Mucosa of rectum (tissue), 2 donors: ENCODE measurements around the gene FST.

Experiments
- H3K27ac ChIP-seq, 2 donors: one replicate each; pipeline ENCODE4 v1.7.0; 2013; ENCODE audit warnings: inconsistent platforms in 2 of 2, low read depth in 2 of 2, low read length in 2 of 2
- H3K27me3 ChIP-seq, 2 donors: one replicate each; pipeline ENCODE4 v1.7.0; 2013; ENCODE audit warnings: low read length in 2 of 2; ENCODE audit not compliant: control insufficient read depth in 2 of 2, insufficient read depth in 2 of 2
- H3K36me3 ChIP-seq, 2 donors: one replicate each; pipeline ENCODE4 v1.7.0; 2013; ENCODE audit warnings: low read length in 2 of 2; ENCODE audit not compliant: control insufficient read depth in 2 of 2, insufficient read depth in 2 of 2
- H3K4me1 ChIP-seq, 2 donors: one replicate each; pipeline ENCODE4 v1.7.0; 2013; ENCODE audit warnings: low read length in 2 of 2, mild to moderate bottlenecking in 1 of 2; ENCODE audit not compliant: control insufficient read depth in 2 of 2, insufficient read depth in 2 of 2
- H3K4me3 ChIP-seq, 2 donors: one replicate each; pipeline ENCODE4 v1.7.0; 2013; ENCODE audit warnings: low read length in 2 of 2
- H3K9ac ChIP-seq, 2 donors: one replicate each; pipeline ENCODE4 v1.7.0; 2013; ENCODE audit warnings: low read length in 2 of 2, low read depth in 1 of 2, mild to moderate bottlenecking in 1 of 2
- H3K9me3 ChIP-seq, 2 donors: one replicate each; pipeline ENCODE4 v1.7.0; 2013; ENCODE audit warnings: low read length in 2 of 2; ENCODE audit not compliant: control insufficient read depth in 2 of 2
- donor health status: healthy.
- donor health status: Normal muscosa, but diverticular disease.

FST gene

DNA sequence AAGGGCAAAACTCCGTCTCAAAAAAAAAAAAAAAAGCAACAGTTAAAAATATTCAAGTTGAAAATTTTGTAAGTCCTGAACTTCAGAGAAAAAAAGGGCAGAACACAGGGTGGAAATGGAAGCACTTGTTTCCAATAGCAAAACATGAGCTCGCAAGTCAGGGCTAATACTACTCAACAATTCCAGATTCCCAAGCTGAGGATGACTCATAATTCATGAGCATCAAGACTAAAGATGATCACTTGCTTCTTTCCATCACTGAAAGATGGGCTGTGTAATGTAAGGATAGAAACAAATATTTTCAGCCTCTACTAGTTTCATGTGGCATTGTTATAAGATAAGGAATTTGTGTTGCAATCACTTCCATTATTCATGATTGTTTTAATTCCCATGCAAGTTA, 33.5 kb upstream of the FST start:
- Histone ChIP-seq H3K4me1 (no peaks in the 10 kb centered on the region), H3K9me3 (no peaks in the 10 kb centered on the region), H3K9ac (no peak overlapping the region), H3K27ac (no peak overlapping the region), H3K4me3 (no peak overlapping the region), H3K27me3 (no peaks in the 10 kb centered on the region), H3K36me3 (no peaks in the 10 kb centered on the region)

DNA sequence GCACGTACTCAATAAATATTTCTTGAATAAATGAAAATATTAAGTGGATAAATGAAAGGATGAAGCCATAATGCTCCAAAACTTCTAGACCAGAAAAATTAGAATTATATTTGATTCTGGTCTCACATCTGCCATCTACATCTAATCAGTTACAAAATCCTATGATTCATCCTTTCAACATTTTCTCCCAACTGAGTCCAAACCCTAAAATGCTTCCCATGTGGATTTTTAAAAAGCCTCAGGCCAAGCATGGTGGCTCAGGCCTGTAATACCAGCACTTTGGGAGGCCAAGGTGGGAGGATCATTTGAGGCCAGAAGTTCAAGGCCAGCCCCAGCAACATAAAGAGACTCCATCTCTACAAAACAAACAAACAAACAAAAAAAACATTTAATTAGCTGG, 31.6 kb upstream of the FST start:
- H3K27me3 ChIP-seq: no peaks in the 10 kb centered on the region

DNA sequence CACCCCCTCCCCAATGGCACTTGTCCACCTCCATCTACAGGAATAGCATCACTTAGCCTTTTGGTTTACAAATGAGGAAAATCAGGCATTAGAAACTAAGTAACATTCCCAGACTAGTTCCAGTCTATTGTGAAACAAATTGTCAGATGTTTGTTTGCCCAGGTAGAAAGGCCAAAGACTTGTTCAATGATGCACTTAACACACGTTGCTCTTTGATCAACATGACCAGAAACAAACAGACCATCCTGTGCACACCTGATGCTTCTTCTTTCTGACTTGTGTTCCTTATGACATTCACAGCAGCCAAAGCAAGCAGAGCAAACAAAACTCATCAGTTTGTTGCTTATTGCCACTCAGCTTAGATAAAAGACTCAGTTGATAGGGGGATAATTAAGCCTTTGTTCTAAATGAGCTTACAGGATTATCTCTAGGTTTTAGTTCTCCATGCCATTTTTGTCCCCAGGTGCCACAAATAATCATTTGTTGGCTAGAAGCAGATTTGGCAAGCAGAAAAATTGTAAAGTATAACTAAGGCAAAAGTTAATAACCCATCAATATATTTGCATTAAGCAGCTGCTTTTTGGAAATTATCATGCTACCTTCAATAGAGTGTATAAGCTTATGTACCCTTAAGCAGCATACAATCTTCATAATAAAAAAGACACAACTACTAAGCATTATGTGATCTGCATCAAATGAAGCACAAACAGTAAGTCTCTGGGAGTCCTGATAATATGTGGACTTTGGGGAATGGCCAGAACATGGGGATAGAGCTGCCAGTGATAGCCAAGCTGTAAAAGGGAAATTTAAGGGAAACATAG, 26.3 kb upstream of the FST start:
- Histone ChIP-seq H3K9ac (no peak overlapping the region), H3K4me3 (no peak overlapping the region), H3K27me3 (no peaks in the 10 kb centered on the region), H3K9me3 (no peaks in the 10 kb centered on the region), H3K27ac (no peak overlapping the region), H3K36me3 (no peaks in the 10 kb centered on the region), H3K4me1 (no peaks in the 10 kb centered on the region)

More for the DNA sequence above, 31.6 kb upstream of the FST start:
- H3K4me3 ChIP-seq: no peak overlapping the region
- H3K9ac ChIP-seq: no peak overlapping the region
- H3K27ac ChIP-seq: no peak overlapping the region
- H3K4me1 ChIP-seq: no peaks in the 10 kb centered on the region
- H3K36me3 ChIP-seq: no peaks in the 10 kb centered on the region
- no peaks in the 10 kb centered on the region for H3K9me3 ChIP-seq

DNA sequence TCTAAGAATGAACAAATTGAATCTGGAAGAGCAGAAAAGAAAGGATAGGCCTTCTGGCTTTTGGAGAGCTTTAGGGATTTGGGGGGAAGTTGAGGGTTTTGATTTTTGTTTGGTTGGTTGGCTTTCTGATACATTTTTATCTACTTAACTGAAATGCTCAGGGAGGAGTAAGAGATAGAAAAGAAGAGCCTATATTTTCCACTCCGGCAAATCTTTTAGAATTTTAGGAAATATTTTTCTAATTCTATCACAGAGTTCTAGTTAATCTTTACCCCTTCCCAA, 25.8 kb upstream of the FST start:
- Histone ChIP-seq H3K27me3 (no peaks in the 10 kb centered on the region), H3K9ac (no peak overlapping the region), H3K36me3 (no peaks in the 10 kb centered on the region), H3K4me1 (no peaks in the 10 kb centered on the region), H3K4me3 (no peak overlapping the region), H3K27ac (no peak overlapping the region), H3K9me3 (no peaks in the 10 kb centered on the region)

DNA sequence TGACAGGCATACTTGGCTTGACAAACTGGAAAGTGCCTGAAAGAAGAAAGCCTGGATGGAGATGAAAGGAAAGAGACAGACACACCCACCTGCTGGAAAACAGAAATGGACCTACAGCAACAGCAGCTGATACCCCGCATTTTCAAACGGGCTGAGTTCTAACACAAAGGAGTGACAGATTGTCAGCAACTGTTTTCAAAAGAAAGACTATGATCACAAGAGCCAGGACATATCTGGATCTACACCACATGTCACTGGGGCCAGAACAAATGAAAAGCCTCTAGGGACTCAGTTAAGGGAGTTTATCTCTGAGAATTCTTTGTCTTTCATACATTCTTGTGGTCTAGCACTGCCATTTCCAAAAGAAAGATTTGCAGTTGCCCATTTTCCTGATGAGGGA, 24.1 kb upstream of the FST start:
- Histone ChIP-seq H3K9me3 (no peaks in the 10 kb centered on the region), H3K27ac (no peak overlapping the region), H3K27me3 (no peaks in the 10 kb centered on the region), H3K4me3 (no peak overlapping the region), H3K9ac (no peak overlapping the region), H3K4me1 (no peaks in the 10 kb centered on the region), H3K36me3 (no peaks in the 10 kb centered on the region)

DNA sequence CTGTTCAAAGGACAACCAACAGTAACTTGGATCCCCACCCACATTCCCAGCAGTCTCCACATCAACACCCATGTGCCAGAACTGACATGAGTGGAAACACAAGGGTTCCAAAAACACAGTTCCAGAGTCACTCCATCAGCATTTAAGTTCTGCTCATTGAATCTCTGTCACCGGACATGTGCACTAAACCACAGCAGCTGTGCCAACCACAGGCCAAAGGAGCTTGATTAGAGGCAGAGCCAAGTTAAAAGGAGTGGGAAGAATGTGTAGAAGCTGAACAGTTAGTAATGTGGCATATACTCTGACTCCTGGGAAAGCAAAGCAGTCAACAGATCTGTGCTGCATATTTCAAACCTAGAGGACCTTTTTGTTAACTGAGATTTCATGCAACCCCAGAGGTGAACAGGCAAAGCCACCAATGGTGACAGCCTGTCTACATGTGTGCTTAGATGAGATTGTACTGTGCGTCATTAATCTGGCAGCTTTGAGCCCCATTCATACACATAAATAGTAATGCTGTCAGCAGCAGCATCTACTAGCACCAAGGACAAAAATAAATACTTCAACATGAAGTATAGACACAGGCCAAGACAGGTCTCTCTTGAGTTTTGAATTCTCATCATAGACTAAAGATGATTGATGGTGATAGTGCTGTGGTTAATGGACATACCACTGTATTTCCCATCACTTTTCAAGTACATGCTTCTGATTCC, 16.4 kb upstream of the FST start:
- no peaks in the 10 kb centered on the region for H3K27me3 ChIP-seq
- no peak overlapping the region for H3K27ac ChIP-seq
- H3K9ac ChIP-seq: no peak overlapping the region
- no peaks in the 10 kb centered on the region for H3K36me3 ChIP-seq
- H3K4me1 ChIP-seq: no peaks in the 10 kb centered on the region
- H3K9me3 ChIP-seq: no peaks in the 10 kb centered on the region
- no peak overlapping the region for H3K4me3 ChIP-seq

DNA sequence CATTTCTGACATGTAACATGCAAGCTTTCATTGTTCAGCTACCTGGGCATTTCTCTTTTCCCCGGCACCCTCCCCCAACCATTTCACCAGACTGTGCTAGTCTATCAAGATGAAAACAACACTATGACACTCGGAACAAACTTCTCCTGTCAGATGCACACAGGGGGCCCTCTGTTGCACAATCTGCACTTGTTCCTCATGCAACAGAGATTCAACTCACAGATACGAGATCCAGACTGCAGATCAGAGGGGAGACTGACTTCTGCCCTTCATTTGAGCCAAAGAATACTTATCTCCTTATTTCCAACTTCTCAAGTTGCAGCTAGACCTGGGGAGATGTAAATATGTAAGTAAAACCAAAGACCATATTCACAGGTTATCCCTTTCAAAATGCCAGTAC, 15.7 kb upstream of the FST start:
- no peaks in the 10 kb centered on the region for H3K27me3 ChIP-seq
- no peaks in the 10 kb centered on the region for H3K9me3 ChIP-seq
- no peak overlapping the region for H3K27ac ChIP-seq
- H3K9ac ChIP-seq: no peak overlapping the region
- H3K4me3 ChIP-seq: no peak overlapping the region
- no peaks in the 10 kb centered on the region for H3K4me1 ChIP-seq
- H3K36me3 ChIP-seq: no peaks in the 10 kb centered on the region

DNA sequence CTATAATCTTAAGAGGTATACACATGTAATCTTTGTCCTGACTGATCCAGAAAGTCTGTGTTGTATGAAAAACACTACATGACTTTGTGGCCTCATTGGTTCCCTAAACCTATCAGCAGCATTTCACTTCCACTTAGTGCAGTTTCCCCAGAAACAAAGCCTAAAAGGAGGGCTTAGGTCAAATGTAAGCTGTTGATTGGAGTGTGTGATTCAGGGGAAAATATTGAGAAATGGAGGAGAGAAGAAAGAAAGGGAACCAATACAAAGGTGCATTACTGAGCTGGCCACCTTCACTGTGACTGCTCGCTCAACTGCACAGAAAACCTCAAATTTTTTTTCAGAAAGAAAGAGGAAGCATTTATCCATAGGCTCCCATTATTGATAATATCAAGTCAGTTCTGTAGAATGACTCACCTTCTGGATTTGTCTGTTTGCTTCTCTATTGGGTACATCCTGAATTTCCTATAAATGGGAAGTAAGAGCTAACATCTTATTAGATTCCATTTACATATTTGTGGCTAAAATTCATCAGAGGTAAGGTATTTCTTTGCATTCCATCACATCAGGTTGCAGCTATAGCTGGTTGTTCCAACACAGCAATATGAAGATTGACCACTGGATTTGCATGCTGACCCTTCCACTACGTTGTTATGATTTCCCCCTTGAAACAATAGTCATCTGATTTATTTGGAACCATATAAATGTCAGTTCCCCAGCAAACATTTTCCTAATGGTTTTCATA, 10.3 kb upstream of the FST start:
- Histone ChIP-seq H3K9me3 (no peaks in the 10 kb centered on the region), H3K4me1 (no peaks in the 10 kb centered on the region), H3K9ac (no peak overlapping the region), H3K27me3 (peaks cover 0 to 3% of the 10 kb centered on the region in 2 donors), H3K36me3 (no peaks in the 10 kb centered on the region), H3K27ac (no peak overlapping the region), H3K4me3 (no peak overlapping the region)

DNA sequence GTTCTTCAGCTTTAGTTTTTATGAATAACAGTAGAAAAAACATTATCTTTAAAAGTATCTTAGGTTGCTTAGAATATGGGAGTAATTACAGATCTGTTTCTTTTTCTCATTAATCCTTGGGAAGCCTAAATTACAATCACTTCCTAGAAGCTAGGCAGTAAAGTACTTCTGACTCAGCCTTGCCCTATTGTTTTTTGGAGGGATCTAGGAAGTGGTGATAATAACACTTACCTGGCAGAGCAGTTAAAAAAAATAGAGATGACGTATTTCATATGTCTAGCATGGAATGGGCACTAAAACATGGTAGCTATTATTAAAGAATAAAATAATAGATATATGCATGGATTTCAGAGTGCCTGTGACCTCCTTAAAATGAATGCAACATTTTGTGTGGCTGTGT, 8.2 kb upstream of the FST start:
- Histone ChIP-seq H3K27me3 (peaks cover 6 to 7% of the 10 kb centered on the region in 2 donors), H3K27ac (no peak overlapping the region), H3K4me3 (no peak overlapping the region), H3K9me3 (no peaks in the 10 kb centered on the region), H3K4me1 (no peaks in the 10 kb centered on the region), H3K36me3 (no peaks in the 10 kb centered on the region), H3K9ac (no peak overlapping the region)
